Measurements from ENCODE around the gene NTN3.
A peak's percentile ranks its signal among the peaks of the same experiment; 100 is the strongest.

DNA sequence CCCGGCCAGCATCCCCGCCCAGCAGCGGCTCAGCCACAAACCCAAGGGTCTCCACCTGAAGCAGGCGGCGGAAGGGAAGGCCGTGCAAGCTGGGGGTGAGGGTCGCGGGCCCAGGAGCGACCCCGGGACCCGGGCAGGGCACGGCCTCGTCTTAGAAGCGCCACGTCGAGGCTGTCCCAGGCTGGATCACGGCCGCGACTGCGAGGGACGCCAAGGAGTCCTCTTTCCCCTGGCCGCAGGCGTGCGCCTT is 42.4 kb upstream of the NTN3 start:
- TF ChIP-seq, protein P1, sequence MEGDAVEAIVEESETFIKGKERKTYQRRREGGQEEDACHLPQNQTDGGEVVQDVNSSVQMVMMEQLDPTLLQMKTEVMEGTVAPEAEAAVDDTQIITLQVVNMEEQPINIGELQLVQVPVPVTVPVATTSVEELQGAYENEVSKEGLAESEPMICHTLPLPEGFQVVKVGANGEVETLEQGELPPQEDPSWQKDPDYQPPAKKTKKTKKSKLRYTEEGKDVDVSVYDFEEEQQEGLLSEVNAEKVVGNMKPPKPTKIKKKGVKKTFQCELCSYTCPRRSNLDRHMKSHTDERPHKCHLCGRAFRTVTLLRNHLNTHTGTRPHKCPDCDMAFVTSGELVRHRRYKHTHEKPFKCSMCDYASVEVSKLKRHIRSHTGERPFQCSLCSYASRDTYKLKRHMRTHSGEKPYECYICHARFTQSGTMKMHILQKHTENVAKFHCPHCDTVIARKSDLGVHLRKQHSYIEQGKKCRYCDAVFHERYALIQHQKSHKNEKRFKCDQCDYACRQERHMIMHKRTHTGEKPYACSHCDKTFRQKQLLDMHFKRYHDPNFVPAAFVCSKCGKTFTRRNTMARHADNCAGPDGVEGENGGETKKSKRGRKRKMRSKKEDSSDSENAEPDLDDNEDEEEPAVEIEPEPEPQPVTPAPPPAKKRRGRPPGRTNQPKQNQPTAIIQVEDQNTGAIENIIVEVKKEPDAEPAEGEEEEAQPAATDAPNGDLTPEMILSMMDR (conservative IDR thresholded peaks at IDR 0.05) = peak; percentile 27; the same call in 1 of the 2 replicates
- TF ChIP-seq EZH2 (IDR thresholded peaks at IDR 0.05; ENCODE audit: low read depth) = no peak
